Panc1 (cell line): ENCODE results near the gene PLCH1.

Experiments used
- CTCF ChIP-seq: fragments of 450-650 bp; IDR thresholded peaks from 2 replicates; pipeline ENCODE4 v1.5.1; 2017; ENCODE audit warnings: mild to moderate bottlenecking
- POLR2AphosphoS5 ChIP-seq: IDR thresholded peaks from 2 replicates; pipeline ENCODE4 v1.6.1; 2012; ENCODE audit warnings: mild to moderate bottlenecking, low read depth, low read length, moderate library complexity
- REST ChIP-seq, 2 experiments: IDR thresholded peaks; 2 replicates each; pipeline ENCODE4 v1.6.1; 2011 to 2012; ENCODE audit warnings: low read depth in 2 of 2, control low read depth in 1 of 2, low read length in 1 of 2, mild to moderate bottlenecking in 1 of 2, moderate library complexity in 1 of 2; ENCODE audit not compliant: insufficient read depth in 1 of 2
- SIN3A ChIP-seq: IDR thresholded peaks from 2 replicates; pipeline ENCODE4 v1.6.1; 2012; ENCODE audit warnings: low read depth, mild to moderate bottlenecking, low read length, moderate library complexity, borderline replicate concordance; ENCODE audit not compliant: insufficient read depth

DNA sequence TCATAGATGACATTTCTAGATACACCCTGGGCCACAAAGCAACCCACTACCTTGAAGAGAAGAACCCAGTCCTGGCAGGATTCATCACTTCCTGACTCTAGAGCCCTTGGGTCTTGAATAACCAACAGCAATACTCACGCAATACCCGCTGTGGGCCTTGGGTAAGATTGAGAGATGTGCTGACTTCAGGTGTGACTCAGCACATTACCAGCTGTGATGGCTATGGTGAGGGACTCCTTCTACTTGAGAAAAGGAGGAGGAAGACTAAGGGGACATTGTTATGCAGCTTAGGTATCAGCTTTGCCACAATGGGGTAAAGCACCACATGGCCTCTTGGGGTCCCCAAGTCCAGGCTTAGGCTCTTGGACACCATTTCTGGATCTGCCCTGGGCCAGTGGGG lies 46.3 kb upstream of the PLCH1 start:
- no peak for TF ChIP-seq CTCF
- TF ChIP-seq REST (IDR thresholded peaks at IDR 0.05; ENCODE audit: insufficient read depth in 1 of 2, low read depth in 2 of 2, low read length in 1 of 2): no peak
- no peak for TF ChIP-seq POLR2AphosphoS5
- no peak for TF ChIP-seq SIN3A
